ENCODE data around the gene GPC5.

GPC5 gene

DNA sequence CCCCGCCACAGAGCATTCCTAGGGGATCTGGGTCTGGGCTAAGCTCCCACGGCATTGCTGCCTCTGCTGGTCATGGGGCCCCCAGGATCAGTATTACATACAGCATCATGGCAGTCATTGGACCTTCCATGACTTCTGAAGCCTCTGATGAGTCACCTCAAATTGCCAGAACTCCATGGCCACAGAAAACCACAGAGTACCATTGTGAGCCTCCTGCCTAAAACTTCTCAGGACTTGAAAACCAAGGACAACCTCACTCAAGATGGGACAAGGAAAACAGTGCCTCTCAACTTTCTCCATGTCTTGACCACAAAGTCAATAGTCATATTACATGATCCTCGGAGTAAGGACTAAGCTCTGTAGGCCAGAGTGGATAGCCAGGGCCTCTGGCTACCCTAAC, 306.0 kb downstream of the GPC5 start:
- Histone ChIP-seq H3K27ac (ENCODE audit: low read depth, low read length) (no peak overlapping the region), H3K36me3 (ENCODE audit: insufficient read depth, low read length) (no peaks in the 10 kb centered on the region), H3K4me1 (ENCODE audit: control insufficient read depth, insufficient read depth, low read length, unreplicated experiment) (no peaks in the 10 kb centered on the region), H2AFZ (ENCODE audit: low read length, unreplicated experiment) (no peak overlapping the region), H3K79me2 (ENCODE audit: control insufficient read depth, insufficient read depth, low read length, unreplicated experiment) (no peaks in the 10 kb centered on the region), H3K4me3 (ENCODE audit: low read depth, low read length) (no peak overlapping the region), H3K27me3 (ENCODE audit: insufficient read depth, low read length) (no peaks in the 10 kb centered on the region)

DNA sequence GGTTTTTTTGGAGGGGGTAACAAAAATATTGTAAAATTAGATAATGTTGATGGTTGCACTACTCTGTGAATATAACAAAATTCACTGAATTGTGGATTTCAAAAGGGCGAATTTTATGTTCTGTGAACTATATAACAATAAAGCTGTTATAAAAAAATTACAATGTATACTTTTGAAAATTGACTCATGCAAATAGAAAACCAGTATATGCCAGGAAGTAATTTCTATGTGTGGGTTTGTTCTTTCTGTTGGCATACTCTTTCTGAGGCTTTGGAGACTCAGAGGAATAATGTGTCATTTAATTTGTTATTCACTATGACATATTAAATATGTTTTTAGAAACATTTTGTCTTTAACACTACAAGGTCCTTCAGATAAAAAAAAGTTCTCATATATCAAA, 310.1 kb downstream of the GPC5 start:
- H3K27me3 ChIP-seq (ENCODE audit: insufficient read depth, low read length): no peaks in the 10 kb centered on the region
- H2AFZ ChIP-seq (ENCODE audit: low read length, unreplicated experiment): no peak overlapping the region
- no peaks in the 10 kb centered on the region for H3K36me3 ChIP-seq (ENCODE audit: insufficient read depth, low read length)
- no peak overlapping the region for H3K4me3 ChIP-seq (ENCODE audit: low read depth, low read length)
- no peak overlapping the region for H3K27ac ChIP-seq (ENCODE audit: low read depth, low read length)
- H3K4me1 ChIP-seq (ENCODE audit: control insufficient read depth, insufficient read depth, low read length, unreplicated experiment): no peaks in the 10 kb centered on the region
- H3K79me2 ChIP-seq (ENCODE audit: control insufficient read depth, insufficient read depth, low read length, unreplicated experiment): no peaks in the 10 kb centered on the region

DNA sequence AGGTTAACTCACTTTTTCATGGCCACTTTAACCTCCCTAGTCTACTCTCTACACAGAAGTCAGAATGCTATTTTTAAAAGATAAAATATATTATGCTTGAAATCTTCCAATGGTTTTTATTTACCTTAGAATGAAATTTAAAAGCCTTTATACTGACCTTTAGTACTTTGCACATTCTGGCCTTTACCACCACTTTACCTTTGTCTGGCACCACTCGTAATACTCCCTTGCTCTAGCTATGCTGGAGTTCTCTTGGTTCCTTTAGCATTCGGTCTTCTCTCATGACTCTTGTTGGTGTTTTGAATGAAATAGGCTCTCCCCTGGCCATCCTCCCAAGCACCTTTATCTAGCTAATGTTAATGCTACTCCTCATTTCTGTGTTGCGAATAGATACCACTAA, 310.8 kb downstream of the GPC5 start:
- Histone ChIP-seq H3K4me1 (ENCODE audit: control insufficient read depth, insufficient read depth, low read length, unreplicated experiment) (no peaks in the 10 kb centered on the region), H3K27me3 (ENCODE audit: insufficient read depth, low read length) (no peaks in the 10 kb centered on the region), H2AFZ (ENCODE audit: low read length, unreplicated experiment) (no peak overlapping the region), H3K79me2 (ENCODE audit: control insufficient read depth, insufficient read depth, low read length, unreplicated experiment) (no peaks in the 10 kb centered on the region), H3K36me3 (ENCODE audit: insufficient read depth, low read length) (no peaks in the 10 kb centered on the region), H3K4me3 (ENCODE audit: low read depth, low read length) (no peak overlapping the region), H3K27ac (ENCODE audit: low read depth, low read length) (no peak overlapping the region)

- Histone ChIP-seq H3K36me3 (ENCODE audit: insufficient read depth, low read length) (no peaks in the 10 kb centered on the region), H3K27me3 (ENCODE audit: insufficient read depth, low read length) (no peaks in the 10 kb centered on the region), H3K4me3 (ENCODE audit: low read depth, low read length) (no peak overlapping the region), H3K27ac (ENCODE audit: low read depth, low read length) (no peak overlapping the region), H2AFZ (ENCODE audit: low read length, unreplicated experiment) (no peak overlapping the region), H3K79me2 (ENCODE audit: control insufficient read depth, insufficient read depth, low read length, unreplicated experiment) (no peaks in the 10 kb centered on the region), H3K4me1 (ENCODE audit: control insufficient read depth, insufficient read depth, low read length, unreplicated experiment) (no peaks in the 10 kb centered on the region)
Observed at GRCh38 chr13:91710733-91711132, 312.3 kb downstream of the GPC5 start.

- no peak overlapping the region for H3K27ac ChIP-seq (ENCODE audit: low read depth, low read length)
- H3K79me2 ChIP-seq (ENCODE audit: control insufficient read depth, insufficient read depth, low read length, unreplicated experiment): no peaks in the 10 kb centered on the region
- no peaks in the 10 kb centered on the region for H3K36me3 ChIP-seq (ENCODE audit: insufficient read depth, low read length)
- no peaks in the 10 kb centered on the region for H3K27me3 ChIP-seq (ENCODE audit: insufficient read depth, low read length)
- no peaks in the 10 kb centered on the region for H3K4me1 ChIP-seq (ENCODE audit: control insufficient read depth, insufficient read depth, low read length, unreplicated experiment)
- H2AFZ ChIP-seq (ENCODE audit: low read length, unreplicated experiment): no peak overlapping the region
- no peak overlapping the region for H3K4me3 ChIP-seq (ENCODE audit: low read depth, low read length)
Observed at GRCh38 chr13:91714855-91715254, 316.4 kb downstream of the GPC5 start.

GRCh38 chr13:91716436-91717065, 318.1 kb downstream of the GPC5 start:
- no peak overlapping the region for H2AFZ ChIP-seq (ENCODE audit: low read length, unreplicated experiment)
- H3K27me3 ChIP-seq (ENCODE audit: insufficient read depth, low read length): no peaks in the 10 kb centered on the region
- H3K79me2 ChIP-seq (ENCODE audit: control insufficient read depth, insufficient read depth, low read length, unreplicated experiment): no peaks in the 10 kb centered on the region
- H3K4me1 ChIP-seq (ENCODE audit: control insufficient read depth, insufficient read depth, low read length, unreplicated experiment): no peaks in the 10 kb centered on the region
- no peak overlapping the region for H3K27ac ChIP-seq (ENCODE audit: low read depth, low read length)
- no peak overlapping the region for H3K4me3 ChIP-seq (ENCODE audit: low read depth, low read length)
- no peaks in the 10 kb centered on the region for H3K36me3 ChIP-seq (ENCODE audit: insufficient read depth, low read length)

DNA sequence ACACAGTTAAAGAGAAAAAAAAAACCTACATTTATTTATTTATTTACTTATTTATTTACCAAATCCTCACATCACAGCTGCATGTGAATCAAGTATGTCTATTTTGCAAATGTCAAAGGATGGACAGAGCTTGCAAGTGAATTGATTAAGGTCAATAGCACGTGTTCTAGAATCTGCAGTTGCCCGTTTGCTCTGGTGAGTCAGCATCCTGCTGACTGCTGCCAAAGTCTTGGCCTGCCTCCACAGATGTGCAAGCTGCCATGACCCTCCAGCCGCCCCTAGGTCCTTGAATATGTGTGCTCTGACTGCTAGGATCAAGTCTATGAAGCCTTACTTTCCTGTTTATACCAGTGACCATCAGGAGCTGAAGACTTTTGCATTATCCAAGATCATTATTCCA, 320.6 kb downstream of the GPC5 start:
- no peaks in the 10 kb centered on the region for H3K36me3 ChIP-seq (ENCODE audit: insufficient read depth, low read length)
- no peak overlapping the region for H3K4me3 ChIP-seq (ENCODE audit: low read depth, low read length)
- no peaks in the 10 kb centered on the region for H3K79me2 ChIP-seq (ENCODE audit: control insufficient read depth, insufficient read depth, low read length, unreplicated experiment)
- no peaks in the 10 kb centered on the region for H3K27me3 ChIP-seq (ENCODE audit: insufficient read depth, low read length)
- no peak overlapping the region for H3K27ac ChIP-seq (ENCODE audit: low read depth, low read length)
- H2AFZ ChIP-seq (ENCODE audit: low read length, unreplicated experiment): no peak overlapping the region
- no peaks in the 10 kb centered on the region for H3K4me1 ChIP-seq (ENCODE audit: control insufficient read depth, insufficient read depth, low read length, unreplicated experiment)

- no peak overlapping the region for H3K27ac ChIP-seq (ENCODE audit: low read depth, low read length)
- H3K36me3 ChIP-seq (ENCODE audit: insufficient read depth, low read length): no peaks in the 10 kb centered on the region
- H3K79me2 ChIP-seq (ENCODE audit: control insufficient read depth, insufficient read depth, low read length, unreplicated experiment): no peaks in the 10 kb centered on the region
- H3K4me3 ChIP-seq (ENCODE audit: low read depth, low read length): no peak overlapping the region
- no peak overlapping the region for H2AFZ ChIP-seq (ENCODE audit: low read length, unreplicated experiment)
- no peaks in the 10 kb centered on the region for H3K4me1 ChIP-seq (ENCODE audit: control insufficient read depth, insufficient read depth, low read length, unreplicated experiment)
- no peaks in the 10 kb centered on the region for H3K27me3 ChIP-seq (ENCODE audit: insufficient read depth, low read length)
Observed at GRCh38 chr13:91721413-91721812, 323.0 kb downstream of the GPC5 start.

DNA sequence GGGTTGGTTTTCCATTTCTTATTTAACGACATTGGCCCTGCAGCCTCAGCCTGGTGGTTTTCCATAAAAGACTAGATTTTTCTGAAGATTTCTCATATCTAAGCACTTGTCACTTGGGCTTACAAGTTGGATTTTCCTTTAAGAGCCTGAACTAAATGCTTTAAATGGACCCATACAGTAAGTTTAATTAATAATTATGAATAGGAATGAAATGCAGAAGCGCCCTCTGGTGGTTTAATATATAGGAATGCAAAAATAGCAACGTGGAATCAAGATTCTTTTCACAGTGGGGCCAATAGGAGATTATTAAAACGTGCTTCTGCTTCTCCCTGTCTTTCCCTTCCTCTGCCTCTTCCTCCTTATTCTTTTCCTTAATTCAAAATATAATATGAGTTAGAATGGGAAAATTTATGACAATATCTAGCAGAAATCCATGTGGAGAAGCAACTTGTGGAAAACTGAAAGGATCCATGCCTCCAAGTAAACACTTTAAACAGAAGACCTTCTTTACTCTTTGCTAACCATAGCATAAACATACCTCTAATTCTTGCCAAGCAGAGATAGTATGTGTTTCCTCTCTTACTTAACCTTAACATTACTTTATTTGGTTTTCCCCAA, 324.0 kb downstream of the GPC5 start:
- H3K4me3 ChIP-seq (ENCODE audit: low read depth, low read length): no peak overlapping the region
- no peak overlapping the region for H3K27ac ChIP-seq (ENCODE audit: low read depth, low read length)
- no peak overlapping the region for H2AFZ ChIP-seq (ENCODE audit: low read length, unreplicated experiment)
- H3K36me3 ChIP-seq (ENCODE audit: insufficient read depth, low read length): no peaks in the 10 kb centered on the region
- H3K4me1 ChIP-seq (ENCODE audit: control insufficient read depth, insufficient read depth, low read length, unreplicated experiment): no peaks in the 10 kb centered on the region
- no peaks in the 10 kb centered on the region; the same call in 1 of the 2 replicates for H3K27me3 ChIP-seq (ENCODE audit: insufficient read depth, low read length)
- H3K79me2 ChIP-seq (ENCODE audit: control insufficient read depth, insufficient read depth, low read length, unreplicated experiment): no peaks in the 10 kb centered on the region

GRCh38 chr13:91724591-91724990, 326.2 kb downstream of the GPC5 start:
- Histone ChIP-seq H3K4me3 (ENCODE audit: low read depth, low read length) (no peak overlapping the region), H3K27ac (ENCODE audit: low read depth, low read length) (no peak overlapping the region), H3K36me3 (ENCODE audit: insufficient read depth, low read length) (no peaks in the 10 kb centered on the region), H3K79me2 (ENCODE audit: control insufficient read depth, insufficient read depth, low read length, unreplicated experiment) (no peaks in the 10 kb centered on the region), H3K27me3 (ENCODE audit: insufficient read depth, low read length) (no peaks in the 10 kb centered on the region; the same call in 1 of the 2 replicates), H3K4me1 (ENCODE audit: control insufficient read depth, insufficient read depth, low read length, unreplicated experiment) (no peaks in the 10 kb centered on the region), H2AFZ (ENCODE audit: low read length, unreplicated experiment) (no peak overlapping the region)

DNA sequence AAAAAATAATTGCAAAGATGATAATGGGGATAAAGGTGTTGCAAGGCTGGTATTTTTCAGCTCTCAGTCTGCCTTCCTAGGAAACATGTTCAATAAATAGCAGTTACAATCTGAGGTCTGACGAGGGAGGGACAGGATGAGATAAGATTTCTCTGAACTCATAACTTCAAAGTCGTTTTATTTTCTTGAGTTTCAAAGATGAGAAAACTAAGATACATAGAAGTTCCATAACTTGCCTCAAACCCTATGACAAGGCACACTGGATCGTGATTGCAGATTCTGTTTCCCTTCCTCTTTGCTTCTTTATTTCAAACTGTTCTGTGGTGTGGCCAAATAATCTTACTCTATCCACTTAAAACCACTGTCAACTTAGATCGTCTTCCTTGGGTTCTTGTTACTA, 327.2 kb downstream of the GPC5 start:
- H3K4me3 ChIP-seq (ENCODE audit: low read depth, low read length): no peak overlapping the region
- H3K79me2 ChIP-seq (ENCODE audit: control insufficient read depth, insufficient read depth, low read length, unreplicated experiment): no peaks in the 10 kb centered on the region
- H3K27me3 ChIP-seq (ENCODE audit: insufficient read depth, low read length): no peaks in the 10 kb centered on the region; the same call in 1 of the 2 replicates
- no peak overlapping the region for H2AFZ ChIP-seq (ENCODE audit: low read length, unreplicated experiment)
- no peak overlapping the region for H3K27ac ChIP-seq (ENCODE audit: low read depth, low read length)
- H3K4me1 ChIP-seq (ENCODE audit: control insufficient read depth, insufficient read depth, low read length, unreplicated experiment): no peaks in the 10 kb centered on the region
- no peaks in the 10 kb centered on the region for H3K36me3 ChIP-seq (ENCODE audit: insufficient read depth, low read length)

Measured in ACC112 (cell line).